ENCODE data around the gene IZUMO4. TPM values are rescaled to one million over a fixed set of nuclear protein-coding genes. Genes with fewer than 3 reads are reported as not detected.

Gene IZUMO4
- total RNA-seq, 4 donors from 2014 or later = 2.1 to 8.1 (median 6.4) TPM

GRCh38 chr19:2145831-2146241 lies 49.1 kb downstream of the IZUMO4 start:
- Histone ChIP-seq H3K27ac (no peak overlapping the region), H3K4me1 (peaks cover 31% of the 10 kb centered on the region), H3K27me3 (no peaks in the 10 kb centered on the region), H3K9me3 (no peaks in the 10 kb centered on the region), H3K4me3 (no peak overlapping the region), H3K36me3 (peaks cover 9% of the 10 kb centered on the region)
- no peak for DNase-seq (ENCODE audit: low spot score in 2 of 2)
- TF ChIP-seq POLR2AphosphoS5 (IDR thresholded peaks at IDR 0.05) (no peak), POLR2A (IDR thresholded peaks at IDR 0.05) (no peak), EP300 (IDR thresholded peaks at IDR 0.05) (no peak)
- TF ChIP-seq, protein P1, sequence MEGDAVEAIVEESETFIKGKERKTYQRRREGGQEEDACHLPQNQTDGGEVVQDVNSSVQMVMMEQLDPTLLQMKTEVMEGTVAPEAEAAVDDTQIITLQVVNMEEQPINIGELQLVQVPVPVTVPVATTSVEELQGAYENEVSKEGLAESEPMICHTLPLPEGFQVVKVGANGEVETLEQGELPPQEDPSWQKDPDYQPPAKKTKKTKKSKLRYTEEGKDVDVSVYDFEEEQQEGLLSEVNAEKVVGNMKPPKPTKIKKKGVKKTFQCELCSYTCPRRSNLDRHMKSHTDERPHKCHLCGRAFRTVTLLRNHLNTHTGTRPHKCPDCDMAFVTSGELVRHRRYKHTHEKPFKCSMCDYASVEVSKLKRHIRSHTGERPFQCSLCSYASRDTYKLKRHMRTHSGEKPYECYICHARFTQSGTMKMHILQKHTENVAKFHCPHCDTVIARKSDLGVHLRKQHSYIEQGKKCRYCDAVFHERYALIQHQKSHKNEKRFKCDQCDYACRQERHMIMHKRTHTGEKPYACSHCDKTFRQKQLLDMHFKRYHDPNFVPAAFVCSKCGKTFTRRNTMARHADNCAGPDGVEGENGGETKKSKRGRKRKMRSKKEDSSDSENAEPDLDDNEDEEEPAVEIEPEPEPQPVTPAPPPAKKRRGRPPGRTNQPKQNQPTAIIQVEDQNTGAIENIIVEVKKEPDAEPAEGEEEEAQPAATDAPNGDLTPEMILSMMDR (IDR thresholded peaks at IDR 0.05) = no peak
- 77% methylated on average over 15 of the region's 16 CpGs for WGBS

DNA sequence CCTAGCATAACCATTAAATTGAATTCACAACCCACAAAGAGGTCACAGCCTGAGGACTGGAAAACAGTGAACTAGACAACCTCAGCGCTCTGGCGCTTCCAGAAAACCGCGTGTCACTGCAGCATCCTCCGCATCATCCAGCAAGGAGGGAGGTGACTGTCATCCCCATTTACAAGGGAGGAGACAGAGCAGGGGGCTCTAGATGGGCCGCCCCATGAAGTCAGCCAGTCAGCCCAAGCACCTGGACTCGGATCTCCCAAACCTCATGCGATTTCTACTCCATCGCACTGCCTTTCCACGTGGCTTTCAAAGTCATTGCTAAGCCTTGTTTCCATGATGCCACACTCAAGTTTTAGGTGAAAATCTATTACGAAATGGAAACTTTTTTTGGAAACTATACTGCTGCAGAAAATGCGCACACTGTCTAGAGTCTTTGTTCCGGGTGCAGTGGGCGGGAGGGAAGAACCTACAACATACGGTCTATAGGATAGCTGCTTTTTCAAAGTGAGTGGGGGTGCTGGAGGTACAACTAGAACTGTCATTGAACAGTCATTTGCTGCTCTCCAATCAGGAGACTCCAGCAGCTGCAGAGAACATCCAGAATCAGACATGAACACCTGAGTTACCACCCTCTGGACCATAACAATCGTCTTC lies 51.9 kb downstream of the IZUMO4 start:
- TF ChIP-seq EP300 (IDR thresholded peaks at IDR 0.05) (no peak), POLR2AphosphoS5 (IDR thresholded peaks at IDR 0.05) (no peak), POLR2A (IDR thresholded peaks at IDR 0.05) (no peak)
- TF ChIP-seq, protein P1 (IDR thresholded peaks at IDR 0.05) = no peak
- no peak overlapping the region for H3K4me3 ChIP-seq
- H3K27me3 ChIP-seq = no peaks in the 10 kb centered on the region
- H3K36me3 ChIP-seq = peaks cover 9% of the 10 kb centered on the region
- WGBS = 79% methylated on average over 16 of the region's 16 CpGs
- no peak overlapping the region for H3K27ac ChIP-seq
- peaks cover 36% of the 10 kb centered on the region for H3K4me1 ChIP-seq
- no peak for DNase-seq (ENCODE audit: low spot score in 2 of 2)
- no peaks in the 10 kb centered on the region for H3K9me3 ChIP-seq

Other genes with a start within 250 kb of the IZUMO4 start
- 10 to 100 TPM; 31.8 to 63.1 (median 38.3) TPM for gene REXO1, start 248.4 kb upstream of the IZUMO4 start, total RNA-seq
- 10 to 100 TPM; 12.1 to 30.8 (median 20.9) TPM for gene KLF16, start 233.3 kb upstream of the IZUMO4 start, total RNA-seq
- 100 to 1,000 TPM in 3 of 4 donors, 10 to 100 TPM in 1; 82.3 to 120 (median 110) TPM for gene ABHD17A, start 211.4 kb upstream of the IZUMO4 start, total RNA-seq
- 10 to 100 TPM; 13.4 to 26.7 (median 22.3) TPM for gene ADAT3, start 191.5 kb upstream of the IZUMO4 start, total RNA-seq
- gene SCAMP4, start 191.5 kb upstream of the IZUMO4 start, total RNA-seq = 100 to 1,000 TPM in 2 of 4 donors, 10 to 100 TPM in 2; 68.1 to 119 (median 103) TPM
- gene CSNK1G2, start 155.7 kb upstream of the IZUMO4 start, total RNA-seq = 10 to 100 TPM; 46.1 to 89.0 (median 59.3) TPM
- gene BTBD2, start 81.2 kb upstream of the IZUMO4 start, total RNA-seq = 100 to 1,000 TPM in 1 of 4 donors, 10 to 100 TPM in 3; 83.0 to 101 (median 90.3) TPM
- gene MKNK2, start 45.7 kb upstream of the IZUMO4 start, total RNA-seq = 100 to 1,000 TPM; 209 to 249 (median 219) TPM
- gene MOB3A, start 589 bp upstream of the IZUMO4 start, total RNA-seq = 10 to 100 TPM; 23.7 to 29.4 (median 28.1) TPM
- 10 to 100 TPM; 65.4 to 99.4 (median 85.4) TPM for gene AP3D1, start 54.7 kb downstream of the IZUMO4 start, total RNA-seq
- 10 to 100 TPM; 21.6 to 36.8 (median 25.7) TPM for gene DOT1L, start 67.0 kb downstream of the IZUMO4 start, total RNA-seq
- 10 to 100 TPM; 36.1 to 78.0 (median 62.9) TPM for gene PLEKHJ1, start 139.4 kb downstream of the IZUMO4 start, total RNA-seq
- gene SF3A2, start 139.9 kb downstream of the IZUMO4 start, total RNA-seq = 100 to 1,000 TPM in 1 of 4 donors, 10 to 100 TPM in 3; 48.0 to 103 (median 64.8) TPM
- 1 to 10 TPM; 1.7 to 4.3 (median 3.0) TPM for gene AMH, start 152.4 kb downstream of the IZUMO4 start, total RNA-seq
- not detected for gene JSRP1, start 159.5 kb downstream of the IZUMO4 start, total RNA-seq
- gene PEAK3, start 185.3 kb downstream of the IZUMO4 start, total RNA-seq = 1 to 10 TPM in 1 of 4 donors, under 1 TPM in 1, not detected in 2; 0.55 to 1.4 TPM
- not detected for gene LINGO3, start 211.2 kb downstream of the IZUMO4 start, total RNA-seq
- 100 to 1,000 TPM in 1 of 4 donors, 10 to 100 TPM in 3; 71.2 to 106 (median 87.5) TPM for gene LSM7, start 231.7 kb downstream of the IZUMO4 start, total RNA-seq
- 10 to 100 TPM; 46.8 to 97.6 (median 59.6) TPM for gene SPPL2B, start 231.8 kb downstream of the IZUMO4 start, total RNA-seq